Smooth muscle cell (in vitro differentiated cells): Measurements from ENCODE around the gene BCL2L11. TPM values are rescaled to one million over a fixed set of nuclear protein-coding genes. Genes with fewer than 3 reads are reported as not detected.

Experiments
- DNase-seq: peaks from one replicate; lab custom pipeline; 2025; ENCODE audit not compliant: unreplicated experiment; lab: John Stamatoyannopoulos, UW
- H2AFZ ChIP-seq: fragments of 200-600 bp; sonication (generic); 2 replicates; pipeline ENCODE4 v1.6.0; 2016; ENCODE audit warnings: antibody characterized with exemption, low read depth, mild to moderate bottlenecking
- H3F3A ChIP-seq: fragments of 200-600 bp; sonication (generic); 2 replicates; pipeline ENCODE4 v1.6.0; 2017; ENCODE audit warnings: antibody characterized with exemption, low read depth
- H3K27ac ChIP-seq: fragments of 200-600 bp; sonication (generic); 2 replicates; pipeline ENCODE4 v1.5.1; 2016; ENCODE audit warnings: low read depth, mild to moderate bottlenecking
- H3K27me3 ChIP-seq: fragments of 200-600 bp; sonication (generic); 2 replicates; pipeline ENCODE4 v1.6.1; 2016; ENCODE audit warnings: low read depth, mild to moderate bottlenecking
- H3K36me3 ChIP-seq: fragments of 200-600 bp; sonication (generic); 2 replicates; pipeline ENCODE4 v1.5.1; 2016; ENCODE audit warnings: low read depth
- H3K4me1 ChIP-seq: fragments of 200-600 bp; sonication (generic); 2 replicates; pipeline ENCODE4 v1.5.1; 2016; ENCODE audit warnings: low read depth
- H3K4me2 ChIP-seq: fragments of 200-600 bp; sonication (generic); 2 replicates; pipeline ENCODE4 v1.6.0; 2016; ENCODE audit warnings: mild to moderate bottlenecking
- H3K4me3 ChIP-seq: fragments of 200-600 bp; sonication (generic); 2 replicates; pipeline ENCODE4 v1.5.1; 2016; ENCODE audit warnings: mild to moderate bottlenecking
- H3K79me2 ChIP-seq: fragments of 200-600 bp; sonication (generic); 2 replicates; pipeline ENCODE4 v1.6.0; 2016; ENCODE audit warnings: low read depth, mild to moderate bottlenecking
- H3K9ac ChIP-seq: fragments of 200-600 bp; sonication (generic); 2 replicates; pipeline ENCODE4 v1.6.0; 2016; ENCODE audit warnings: low read depth
- H3K9me3 ChIP-seq: fragments of 200-600 bp; sonication (generic); replicated peaks from 2 replicates; pipeline ENCODE4 v1.5.1; 2016; ENCODE audit warnings: low read depth
- H4K20me1 ChIP-seq: fragments of 200-600 bp; sonication (generic); 2 replicates; pipeline ENCODE4 v1.6.0; 2016; ENCODE audit warnings: low read depth
- WGBS: methylation state at CpG from one replicate; pipeline ENCODE4 v1.1.7; 2016; ENCODE audit warnings: low lambda C conversion rate; 5-methylcytosine and 5-hydroxymethylcytosine counted together
- polyA plus RNA-seq: library from polyadenylated mRNA; unstranded; fragments of >200 nt; fragmentation: Nextera tagmentation; extraction: Ambion mirVana; gene quantifications from 2 replicates; pipeline ENCODE4 v1.2.1, GENCODE V29; 2016
- total RNA-seq: library from RNA; depleted of rRNA; stranded (reverse); fragments of >200 nt; gene quantifications from 2 replicates; pipeline ENCODE4 v1.2.3, GENCODE V29; 2014
- TF ChIP-seq, protein P1 (sequence below): fragments of 200-600 bp; sonication (generic); IDR thresholded peaks from 2 replicates; pipeline ENCODE4 v1.5.1; 2017; ENCODE audit warnings: borderline replicate concordance, mild to moderate bottlenecking, antibody characterized with exemption; ENCODE audit not compliant: insufficient read depth, poor library complexity, severe bottlenecking

Gene BCL2L11
- total and polyA plus RNA-seq, 2 experiments from 2014 or later = 4.9 to 10.0 TPM

DNA sequence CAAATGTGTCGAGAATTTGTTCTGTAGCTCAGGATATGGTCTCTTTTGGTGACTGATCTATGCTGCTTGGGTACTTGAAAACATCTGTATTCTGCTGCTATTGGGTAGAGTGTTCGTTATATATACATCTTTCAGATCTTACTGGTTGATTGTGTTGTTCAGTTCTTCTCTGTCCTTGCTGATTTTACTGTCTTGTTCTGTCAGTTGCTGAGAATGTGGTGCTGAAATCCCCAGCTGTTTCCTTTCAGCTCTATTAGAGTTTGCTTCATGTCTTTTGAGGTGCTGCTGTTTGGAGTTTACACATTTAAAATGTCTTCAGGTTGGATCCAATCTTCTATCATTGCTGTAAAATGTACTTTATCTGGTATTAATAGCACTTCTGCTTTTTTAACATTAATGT is 12.9 kb downstream of the BCL2L11 start:
- no peak overlapping the region for H3K27ac ChIP-seq
- H3K27me3 ChIP-seq = no peaks in the 10 kb centered on the region
- no peak overlapping the region for H3K4me2 ChIP-seq
- H3K36me3 ChIP-seq = no peaks in the 10 kb centered on the region
- no peaks in the 10 kb centered on the region for H3K9me3 ChIP-seq
- 67% methylated on average over 2 of the region's 2 CpGs for WGBS
- no peak for DNase-seq
- no peak overlapping the region for H3K9ac ChIP-seq
- peaks cover 5% of the 10 kb centered on the region for H3K4me1 ChIP-seq
- TF ChIP-seq, protein P1, sequence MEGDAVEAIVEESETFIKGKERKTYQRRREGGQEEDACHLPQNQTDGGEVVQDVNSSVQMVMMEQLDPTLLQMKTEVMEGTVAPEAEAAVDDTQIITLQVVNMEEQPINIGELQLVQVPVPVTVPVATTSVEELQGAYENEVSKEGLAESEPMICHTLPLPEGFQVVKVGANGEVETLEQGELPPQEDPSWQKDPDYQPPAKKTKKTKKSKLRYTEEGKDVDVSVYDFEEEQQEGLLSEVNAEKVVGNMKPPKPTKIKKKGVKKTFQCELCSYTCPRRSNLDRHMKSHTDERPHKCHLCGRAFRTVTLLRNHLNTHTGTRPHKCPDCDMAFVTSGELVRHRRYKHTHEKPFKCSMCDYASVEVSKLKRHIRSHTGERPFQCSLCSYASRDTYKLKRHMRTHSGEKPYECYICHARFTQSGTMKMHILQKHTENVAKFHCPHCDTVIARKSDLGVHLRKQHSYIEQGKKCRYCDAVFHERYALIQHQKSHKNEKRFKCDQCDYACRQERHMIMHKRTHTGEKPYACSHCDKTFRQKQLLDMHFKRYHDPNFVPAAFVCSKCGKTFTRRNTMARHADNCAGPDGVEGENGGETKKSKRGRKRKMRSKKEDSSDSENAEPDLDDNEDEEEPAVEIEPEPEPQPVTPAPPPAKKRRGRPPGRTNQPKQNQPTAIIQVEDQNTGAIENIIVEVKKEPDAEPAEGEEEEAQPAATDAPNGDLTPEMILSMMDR = no peak
- peaks cover 91% of the 10 kb centered on the region for H4K20me1 ChIP-seq
- no peaks in the 10 kb centered on the region for H3F3A ChIP-seq
- peaks cover 79% of the 10 kb centered on the region for H3K79me2 ChIP-seq
- no peak overlapping the region for H2AFZ ChIP-seq
- no peak overlapping the region for H3K4me3 ChIP-seq

DNA sequence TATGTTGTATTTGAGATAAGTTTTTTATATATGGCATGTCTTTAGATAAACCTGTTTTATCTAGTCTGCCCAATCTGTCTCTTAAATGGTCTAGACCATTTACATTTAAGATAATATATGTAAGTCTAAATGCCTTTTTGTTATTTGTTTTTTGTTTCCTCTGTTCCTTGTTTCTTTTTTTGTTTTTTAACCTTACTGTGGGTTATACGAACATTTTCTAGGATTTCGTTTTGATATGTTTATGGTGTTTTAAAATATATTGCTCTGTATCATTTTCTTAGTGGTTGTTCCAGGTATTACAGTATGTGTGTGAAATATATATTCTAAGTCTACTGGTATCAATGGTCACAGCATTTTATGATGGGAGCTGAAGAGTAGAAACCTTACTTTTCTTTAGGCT is 13.3 kb downstream of the BCL2L11 start:
- DNase-seq = no peak
- Histone ChIP-seq H3K27me3 (no peaks in the 10 kb centered on the region), H3F3A (no peaks in the 10 kb centered on the region), H3K27ac (no peak overlapping the region), H3K9ac (no peak overlapping the region), H3K4me3 (no peak overlapping the region), H3K9me3 (no peaks in the 10 kb centered on the region), H2AFZ (no peak overlapping the region), H3K36me3 (no peaks in the 10 kb centered on the region), H3K4me2 (no peak overlapping the region), H3K79me2 (peaks cover 77% of the 10 kb centered on the region), H4K20me1 (peaks cover 91% of the 10 kb centered on the region), H3K4me1 (peaks cover 5% of the 10 kb centered on the region)
- TF ChIP-seq, protein P1 = peak; percentile 18
- WGBS = 95% methylated on average over 2 of the region's 2 CpGs

DNA sequence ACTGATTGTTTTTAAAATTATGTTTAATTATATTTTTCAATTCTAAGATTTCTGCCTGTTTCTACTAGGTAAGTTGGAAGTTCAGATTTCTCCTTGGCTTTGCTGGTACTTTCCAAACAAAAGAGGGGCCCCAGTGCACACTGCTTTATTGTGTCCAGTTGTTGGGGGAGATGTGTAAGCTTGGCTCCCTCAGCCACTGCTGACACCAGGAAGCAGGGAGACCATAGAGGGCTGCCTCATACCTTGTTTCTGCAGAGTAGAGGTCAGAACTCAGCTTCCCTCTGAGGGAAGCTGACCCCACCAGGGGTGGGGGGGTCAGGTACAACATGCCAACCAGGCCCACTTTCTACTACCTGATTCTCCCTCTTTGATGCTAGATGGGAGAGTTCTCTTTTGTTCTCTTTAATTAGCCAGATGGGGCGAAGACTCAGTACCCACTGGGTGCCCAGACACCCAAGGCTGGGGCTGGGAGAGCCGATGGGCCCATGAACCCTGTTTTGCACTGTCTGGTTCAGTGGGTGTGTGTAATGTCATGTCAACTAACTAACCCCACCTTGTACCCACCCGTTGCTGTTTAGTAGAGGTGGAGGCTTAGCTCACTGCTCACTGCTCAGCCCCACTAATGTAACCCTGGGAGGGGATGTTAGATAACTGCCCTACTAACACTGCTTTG is 14.7 kb downstream of the BCL2L11 start:
- Histone ChIP-seq H3K79me2 (peaks cover 67% of the 10 kb centered on the region), H3K27me3 (no peaks in the 10 kb centered on the region), H4K20me1 (peaks cover 93% of the 10 kb centered on the region), H3K4me3 (no peak overlapping the region), H3K9me3 (no peaks in the 10 kb centered on the region), H3K4me1 (peaks cover 5% of the 10 kb centered on the region), H2AFZ (no peak overlapping the region), H3K36me3 (no peaks in the 10 kb centered on the region), H3F3A (no peaks in the 10 kb centered on the region), H3K9ac (no peak overlapping the region), H3K27ac (no peak overlapping the region), H3K4me2 (no peak overlapping the region)
- no peak for DNase-seq
- WGBS = 97% methylated on average over 3 of the region's 3 CpGs
- TF ChIP-seq, protein P1 = no peak

DNA sequence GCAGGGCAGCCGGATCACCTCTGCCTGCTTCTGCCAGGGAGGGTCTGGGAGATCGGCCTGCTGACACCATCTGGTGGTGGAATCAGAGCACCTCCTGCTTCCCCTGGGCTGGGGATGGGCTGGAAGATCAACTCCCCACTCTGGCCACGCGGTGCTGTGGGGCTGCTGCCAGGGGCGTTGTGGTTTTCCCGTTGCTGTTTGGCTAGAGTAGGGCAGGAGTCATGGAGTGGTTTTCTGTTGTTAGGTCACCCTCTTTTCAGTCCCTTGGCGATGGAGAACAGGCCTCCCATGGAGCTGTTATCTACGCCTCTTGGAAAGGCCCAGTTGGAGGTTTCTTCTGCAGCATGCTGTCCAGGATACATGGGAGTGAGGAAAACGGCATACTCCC is 15.2 kb downstream of the BCL2L11 start:
- WGBS = 83% methylated on average over 9 of the region's 9 CpGs
- Histone ChIP-seq H2AFZ (no peak overlapping the region), H3K9me3 (no peaks in the 10 kb centered on the region), H3K79me2 (peaks cover 65% of the 10 kb centered on the region), H3K9ac (no peak overlapping the region), H3K27me3 (no peaks in the 10 kb centered on the region), H3K36me3 (no peaks in the 10 kb centered on the region), H4K20me1 (peaks cover 92% of the 10 kb centered on the region), H3K4me3 (no peak overlapping the region), H3F3A (no peaks in the 10 kb centered on the region), H3K4me1 (peaks cover 5% of the 10 kb centered on the region), H3K4me2 (no peak overlapping the region), H3K27ac (no peak overlapping the region)
- no peak for DNase-seq
- TF ChIP-seq, protein P1 = no peak
